ENCODE data around the gene TM9SF1. TPM values are rescaled to one million over a fixed set of nuclear protein-coding genes. Genes with fewer than 3 reads are reported as not detected.

TM9SF1 gene
- 50.9 and 54.5 TPM in 2 replicates for total RNA-seq

GRCh38 chr14:24195186-24196070, at the start of gene TM9SF1:
TSS of gene TM9SF1 (minus strand) at chr14:24195441. CDS start at chr14:24195019, 422 bp downstream.

GRCh38 chr14:24232645-24233537, 37.6 kb upstream of the TM9SF1 start, which contains the start of gene GMPR2:
TSS of gene GMPR2 (plus strand) at chr14:24232929. CDS start at chr14:24233254, 325 bp downstream.

GRCh38 chr14:24232121-24232644, 36.9 kb upstream of the TM9SF1 start, which contains the start of gene NEDD8:
TSS of gene NEDD8 (minus strand) at chr14:24232367. CDS start at chr14:24232267, 100 bp downstream.

GRCh38 chr14:24215495-24216344, 20.5 kb upstream of the TM9SF1 start, which contains the start of gene MDP1:
TSS of gene MDP1 (minus strand) at chr14:24216066. CDS start at chr14:24215955, 111 bp downstream.

GRCh38 chr14:24212924-24213865, 18.0 kb upstream of the TM9SF1 start, which contains the start of gene CHMP4A:
TSS of gene CHMP4A (minus strand) at chr14:24213488. CDS start at chr14:24213439, 49 bp downstream.

GRCh38 chr14:24188251-24189058, 6.8 kb downstream of the TM9SF1 start, which contains the start of gene IPO4:
TSS of gene IPO4 (minus strand) at chr14:24188816. CDS start at chr14:24188787, 29 bp downstream.

GRCh38 chr14:24171422-24172260, 23.6 kb downstream of the TM9SF1 start, which contains the start of gene REC8:
TSS of gene REC8 (plus strand) at chr14:24172080. CDS start at chr14:24172553, 473 bp downstream.

GRCh38 chr14:24160850-24161804, 34.1 kb downstream of the TM9SF1 start, which contains the start of gene IRF9:
TSS of gene IRF9 (plus strand) at chr14:24161265. CDS start at chr14:24162145, 880 bp downstream.

GRCh38 chr14:24146978-24147760, 48.1 kb downstream of the TM9SF1 start, which contains the start of gene RNF31:
TSS of gene RNF31 (plus strand) at chr14:24147498. CDS start at chr14:24147699, 201 bp downstream.

GRCh38 chr14:24146453-24146977, 48.7 kb downstream of the TM9SF1 start, which contains the start of gene PSME2:
TSS of gene PSME2 (minus strand) at chr14:24146610. CDS start at chr14:24146581, 29 bp downstream.

GRCh38 chr14:24141097-24141880, 54.0 kb downstream of the TM9SF1 start, which contains the start of gene EMC9:
TSS of gene EMC9 (minus strand) at chr14:24141591. CDS start at chr14:24141304, 287 bp downstream.

